ENCODE results near the gene KHDRBS1. TPM values are rescaled to one million over a fixed set of nuclear protein-coding genes. Genes with fewer than 3 reads are reported as not detected.

KHDRBS1 gene
- total and polyA plus RNA-seq, 9 of the 15 experiments (the other 6 are each of a cell fraction or from before 2014, with no cell fraction given) = 48.4 to 257 (median 114) TPM

DNA sequence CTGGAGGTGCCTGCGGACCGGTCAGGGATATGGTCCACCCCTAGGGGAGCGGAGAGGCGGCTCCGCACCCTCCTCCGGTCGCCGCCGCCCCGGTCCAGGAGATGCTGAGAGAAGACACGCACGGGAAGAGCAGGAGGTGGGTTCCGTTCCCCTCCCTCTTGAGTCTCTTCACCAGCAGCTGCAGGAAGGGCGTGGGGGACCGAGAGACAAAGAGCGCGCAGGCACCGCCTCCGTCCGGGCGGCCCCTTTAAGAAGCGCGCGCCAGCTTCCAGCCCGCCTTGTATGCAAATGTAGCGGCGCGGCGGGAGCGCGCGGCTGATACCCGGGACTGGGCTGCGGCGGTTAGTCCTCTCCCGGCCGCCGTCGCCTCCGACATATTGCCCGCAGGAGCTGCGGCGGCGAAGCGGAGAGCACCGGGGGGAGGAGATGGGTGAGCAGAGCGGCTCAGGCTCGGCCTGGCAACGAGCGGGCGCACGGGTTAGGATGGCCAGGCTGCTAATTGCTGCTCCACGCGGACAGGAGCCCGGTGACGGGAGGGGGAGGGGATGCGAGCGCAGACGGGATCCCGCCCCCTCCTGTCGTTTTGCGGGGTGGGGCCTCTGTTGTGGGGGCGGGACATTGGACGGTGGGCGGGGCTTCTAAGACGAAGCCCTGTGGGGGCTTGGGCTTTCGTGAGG, 59.1 kb downstream of the KHDRBS1 start, which contains the start of gene TMEM39B (continued):
- no peak for TF ChIP-seq ZNF668 (CRISPR knock-in tag; IDR thresholded peaks at IDR 0.05)
- 0 out of 2 replicates have a peak, but pooled peaks have one; percentile 41 for TF ChIP-seq HIVEP1 (CRISPR knock-in tag; IDR thresholded peaks at IDR 0.05)
- TF ChIP-seq SPI1 (IDR thresholded peaks at IDR 0.05; ENCODE audit: borderline replicate concordance, low read depth, low read length) = no peak
- TF ChIP-seq ZFX (CRISPR knock-in tag; IDR thresholded peaks at IDR 0.05) = peak; percentile 86
- no peak for TF ChIP-seq ZNF184 (CRISPR knock-in tag; IDR thresholded peaks at IDR 0.05)
- TF ChIP-seq, protein P1, sequence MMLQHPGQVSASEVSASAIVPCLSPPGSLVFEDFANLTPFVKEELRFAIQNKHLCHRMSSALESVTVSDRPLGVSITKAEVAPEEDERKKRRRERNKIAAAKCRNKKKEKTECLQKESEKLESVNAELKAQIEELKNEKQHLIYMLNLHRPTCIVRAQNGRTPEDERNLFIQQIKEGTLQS (IDR thresholded peaks at IDR 0.05) = no peak; the same call in 1 of the 2 replicates
- TF ChIP-seq, protein P1 (CRISPR knock-in tag; conservative IDR thresholded peaks at IDR 0.05) = no peak
- no peak for TF ChIP-seq NR3C1 (CRISPR knock-in tag; IDR thresholded peaks at IDR 0.05)
- no peak for TF ChIP-seq ZFPM2 (CRISPR knock-in tag; IDR thresholded peaks at IDR 0.05)
- no peak for TF ChIP-seq HDAC6 (IDR thresholded peaks at IDR 0.05; ENCODE audit: low read depth, low read length)
- TF ChIP-seq, protein P2, sequence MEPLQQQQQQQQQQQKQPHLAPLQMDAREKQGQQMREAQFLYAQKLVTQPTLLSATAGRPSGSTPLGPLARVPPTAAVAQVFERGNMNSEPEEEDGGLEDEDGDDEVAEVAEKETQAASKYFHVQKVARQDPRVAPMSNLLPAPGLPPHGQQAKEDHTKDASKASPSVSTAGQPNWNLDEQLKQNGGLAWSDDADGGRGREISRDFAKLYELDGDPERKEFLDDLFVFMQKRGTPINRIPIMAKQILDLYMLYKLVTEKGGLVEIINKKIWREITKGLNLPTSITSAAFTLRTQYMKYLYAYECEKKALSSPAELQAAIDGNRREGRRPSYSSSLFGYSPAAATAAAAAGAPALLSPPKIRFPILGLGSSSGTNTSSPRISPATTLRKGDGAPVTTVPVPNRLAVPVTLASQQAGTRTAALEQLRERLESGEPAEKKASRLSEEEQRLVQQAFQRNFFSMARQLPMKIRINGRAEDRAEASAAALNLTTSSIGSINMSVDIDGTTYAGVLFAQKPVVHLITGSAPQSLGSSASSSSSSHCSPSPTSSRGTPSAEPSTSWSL (CRISPR knock-in tag; IDR thresholded peaks at IDR 0.05; ENCODE audit: borderline replicate concordance) = no peak
- no peak for TF ChIP-seq SMARCC2 (IDR thresholded peaks at IDR 0.05; ENCODE audit: low read depth)
- TF ChIP-seq DNMT1 (IDR thresholded peaks at IDR 0.05) = no peak; the same call in 1 of the 2 replicates
- TF ChIP-seq, protein P3, sequence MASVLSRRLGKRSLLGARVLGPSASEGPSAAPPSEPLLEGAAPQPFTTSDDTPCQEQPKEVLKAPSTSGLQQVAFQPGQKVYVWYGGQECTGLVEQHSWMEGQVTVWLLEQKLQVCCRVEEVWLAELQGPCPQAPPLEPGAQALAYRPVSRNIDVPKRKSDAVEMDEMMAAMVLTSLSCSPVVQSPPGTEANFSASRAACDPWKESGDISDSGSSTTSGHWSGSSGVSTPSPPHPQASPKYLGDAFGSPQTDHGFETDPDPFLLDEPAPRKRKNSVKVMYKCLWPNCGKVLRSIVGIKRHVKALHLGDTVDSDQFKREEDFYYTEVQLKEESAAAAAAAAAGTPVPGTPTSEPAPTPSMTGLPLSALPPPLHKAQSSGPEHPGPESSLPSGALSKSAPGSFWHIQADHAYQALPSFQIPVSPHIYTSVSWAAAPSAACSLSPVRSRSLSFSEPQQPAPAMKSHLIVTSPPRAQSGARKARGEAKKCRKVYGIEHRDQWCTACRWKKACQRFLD (CRISPR knock-in tag; IDR thresholded peaks at IDR 0.05) = no peak
- TF ChIP-seq ZNF12 (CRISPR knock-in tag; IDR thresholded peaks at IDR 0.05) = peak; percentile 74; the same call in 1 of the 2 replicates
- no peak for TF ChIP-seq ZNF3 (CRISPR knock-in tag; IDR thresholded peaks at IDR 0.05)
- no peak for TF ChIP-seq ZNF561 (CRISPR knock-in tag; conservative IDR thresholded peaks at IDR 0.05)
- no peak for TF ChIP-seq ELF4 (CRISPR knock-in tag; IDR thresholded peaks at IDR 0.05)
- TF ChIP-seq, protein P4, sequence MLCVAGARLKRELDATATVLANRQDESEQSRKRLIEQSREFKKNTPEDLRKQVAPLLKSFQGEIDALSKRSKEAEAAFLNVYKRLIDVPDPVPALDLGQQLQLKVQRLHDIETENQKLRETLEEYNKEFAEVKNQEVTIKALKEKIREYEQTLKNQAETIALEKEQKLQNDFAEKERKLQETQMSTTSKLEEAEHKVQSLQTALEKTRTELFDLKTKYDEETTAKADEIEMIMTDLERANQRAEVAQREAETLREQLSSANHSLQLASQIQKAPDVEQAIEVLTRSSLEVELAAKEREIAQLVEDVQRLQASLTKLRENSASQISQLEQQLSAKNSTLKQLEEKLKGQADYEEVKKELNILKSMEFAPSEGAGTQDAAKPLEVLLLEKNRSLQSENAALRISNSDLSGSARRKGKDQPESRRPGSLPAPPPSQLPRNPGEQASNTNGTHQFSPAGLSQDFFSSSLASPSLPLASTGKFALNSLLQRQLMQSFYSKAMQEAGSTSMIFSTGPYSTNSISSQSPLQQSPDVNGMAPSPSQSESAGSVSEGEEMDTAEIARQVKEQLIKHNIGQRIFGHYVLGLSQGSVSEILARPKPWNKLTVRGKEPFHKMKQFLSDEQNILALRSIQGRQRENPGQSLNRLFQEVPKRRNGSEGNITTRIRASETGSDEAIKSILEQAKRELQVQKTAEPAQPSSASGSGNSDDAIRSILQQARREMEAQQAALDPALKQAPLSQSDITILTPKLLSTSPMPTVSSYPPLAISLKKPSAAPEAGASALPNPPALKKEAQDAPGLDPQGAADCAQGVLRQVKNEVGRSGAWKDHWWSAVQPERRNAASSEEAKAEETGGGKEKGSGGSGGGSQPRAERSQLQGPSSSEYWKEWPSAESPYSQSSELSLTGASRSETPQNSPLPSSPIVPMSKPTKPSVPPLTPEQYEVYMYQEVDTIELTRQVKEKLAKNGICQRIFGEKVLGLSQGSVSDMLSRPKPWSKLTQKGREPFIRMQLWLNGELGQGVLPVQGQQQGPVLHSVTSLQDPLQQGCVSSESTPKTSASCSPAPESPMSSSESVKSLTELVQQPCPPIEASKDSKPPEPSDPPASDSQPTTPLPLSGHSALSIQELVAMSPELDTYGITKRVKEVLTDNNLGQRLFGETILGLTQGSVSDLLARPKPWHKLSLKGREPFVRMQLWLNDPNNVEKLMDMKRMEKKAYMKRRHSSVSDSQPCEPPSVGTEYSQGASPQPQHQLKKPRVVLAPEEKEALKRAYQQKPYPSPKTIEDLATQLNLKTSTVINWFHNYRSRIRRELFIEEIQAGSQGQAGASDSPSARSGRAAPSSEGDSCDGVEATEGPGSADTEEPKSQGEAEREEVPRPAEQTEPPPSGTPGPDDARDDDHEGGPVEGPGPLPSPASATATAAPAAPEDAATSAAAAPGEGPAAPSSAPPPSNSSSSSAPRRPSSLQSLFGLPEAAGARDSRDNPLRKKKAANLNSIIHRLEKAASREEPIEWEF (CRISPR knock-in tag; IDR thresholded peaks at IDR 0.05) = no peak
- no peak for TF ChIP-seq HEY1 (CRISPR knock-in tag; IDR thresholded peaks at IDR 0.05; ENCODE audit: borderline replicate concordance)
- TF ChIP-seq ZNF133 (CRISPR knock-in tag; IDR thresholded peaks at IDR 0.05) = no peak

All from K562 (cell line).